NCI-H2171 treated with DMSO at 0.1 percent for 48 hours (cell line): ENCODE measurements around the gene CALML3.

Experiments
- DNase-seq: peaks from one replicate; lab custom pipeline; 2025; lab: John Stamatoyannopoulos, UW

Gene CALML3

DNA sequence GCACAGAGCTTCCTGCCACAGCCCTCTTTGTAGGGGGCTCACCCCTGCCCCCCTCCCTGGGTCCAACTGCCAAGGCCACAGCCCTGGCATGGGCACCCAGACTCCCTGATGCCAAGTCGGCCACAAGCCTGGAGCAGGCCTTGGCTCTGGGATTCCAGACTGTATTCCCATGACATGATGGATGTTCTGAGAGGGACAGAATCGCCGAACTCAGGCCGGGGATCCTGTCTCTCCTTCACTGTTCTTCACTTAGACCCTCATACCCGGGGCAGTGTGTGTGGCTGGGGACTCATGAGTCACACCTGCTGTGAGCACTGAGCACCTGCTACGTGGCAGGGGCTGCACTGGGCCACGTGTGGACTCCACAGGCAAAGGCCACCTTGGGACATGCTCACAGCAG is 33.3 kb upstream of the CALML3 start:
- no peak for DNase-seq

- DNase-seq, result no peak
Measured at GRCh38 chr10:5492322-5492855, 32.4 kb upstream of the CALML3 start.

- no peak for DNase-seq
Measured at GRCh38 chr10:5492929-5493576, 31.7 kb upstream of the CALML3 start.

DNA sequence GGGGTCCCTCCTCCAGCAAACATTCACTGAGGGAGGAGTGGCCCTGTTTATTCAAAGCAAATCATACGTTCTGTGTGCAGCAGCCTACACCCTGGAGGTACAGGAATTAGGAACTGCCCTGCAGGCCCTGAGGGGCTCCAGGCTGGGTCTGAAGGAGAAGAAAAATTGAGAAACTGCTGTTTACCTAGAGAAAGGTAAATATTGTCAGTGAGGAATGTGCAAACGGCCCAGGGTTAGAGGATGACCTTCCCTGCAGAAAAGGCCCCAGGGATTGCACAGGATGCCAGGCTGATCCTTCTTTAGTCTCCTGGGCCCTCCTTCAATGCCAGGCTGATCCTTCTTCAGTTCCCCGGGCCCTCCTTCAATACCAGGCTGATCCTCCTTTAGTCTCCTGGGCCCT is 31.1 kb upstream of the CALML3 start:
- no peak for DNase-seq

- DNase-seq, result no peak
Measured at GRCh38 chr10:5494611-5495010, 30.1 kb upstream of the CALML3 start.

DNA sequence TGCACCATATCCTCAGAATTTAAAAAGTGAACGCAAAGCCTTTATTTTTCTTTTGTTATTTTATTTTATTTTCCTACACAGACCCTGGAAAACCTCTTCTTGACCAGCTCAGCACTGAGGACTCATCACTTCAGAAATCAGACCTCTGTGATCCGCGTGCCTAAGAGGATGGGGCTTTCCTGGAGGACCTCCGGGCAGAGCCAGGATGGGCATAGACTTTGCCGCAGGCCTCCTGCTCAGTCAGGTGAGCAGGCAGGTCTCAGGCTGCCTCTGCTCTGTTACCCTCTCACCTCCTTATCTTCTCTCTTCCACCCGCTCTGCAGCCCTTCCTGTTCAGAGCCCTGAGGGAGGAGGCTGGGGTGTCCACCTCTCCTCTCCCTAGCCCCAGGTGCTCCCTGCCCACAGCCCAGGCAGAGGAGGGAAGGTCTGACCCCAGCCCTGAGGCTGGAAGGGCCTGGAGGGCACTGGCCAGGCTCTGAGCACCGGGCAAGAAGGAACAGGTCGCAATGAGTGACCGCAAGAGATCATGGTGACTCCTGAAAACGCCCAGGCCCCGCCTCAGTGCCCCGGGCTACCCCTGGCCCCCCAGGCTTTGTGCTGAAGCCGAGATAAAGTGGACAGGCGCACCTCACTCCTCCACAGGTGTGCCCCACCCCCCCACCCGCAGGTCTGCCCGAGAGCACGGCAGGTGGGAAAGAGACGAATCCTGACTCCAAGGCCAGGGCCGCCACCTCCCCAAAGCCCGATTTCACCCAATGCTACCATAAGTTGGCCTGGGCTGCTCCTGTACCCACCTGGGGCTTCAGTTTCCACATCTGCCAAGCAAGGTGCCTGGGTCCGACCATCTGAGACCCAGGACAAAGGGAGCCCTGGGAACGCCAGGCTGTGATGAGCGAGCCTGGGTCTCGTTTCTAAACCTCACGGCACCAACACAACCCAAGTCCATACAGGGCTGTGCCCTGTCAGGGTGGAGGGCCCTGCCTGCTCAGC is 28.2 kb upstream of the CALML3 start:
- no peak for DNase-seq

DNA sequence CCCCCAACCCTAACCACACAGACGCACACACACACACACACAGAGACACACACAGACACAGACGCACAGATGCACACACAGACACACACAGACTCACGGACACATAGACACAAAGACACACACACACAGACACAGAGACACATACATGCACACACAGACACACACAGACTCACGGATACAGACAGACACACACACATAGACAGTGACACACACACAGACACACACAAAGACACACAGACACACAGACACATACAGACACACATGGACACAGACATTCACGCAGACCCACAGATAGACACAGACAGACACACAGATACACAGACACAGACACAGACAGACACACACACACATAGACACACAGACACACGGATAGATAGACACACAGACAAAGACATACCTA is 27.5 kb upstream of the CALML3 start:
- DNase-seq, result no peak

- DNase-seq, result no peak
Measured at GRCh38 chr10:5497948-5498730, 26.6 kb upstream of the CALML3 start.

GRCh38 chr10:5498791-5499492 is 25.8 kb upstream of the CALML3 start:
- DNase-seq, result no peak

DNA sequence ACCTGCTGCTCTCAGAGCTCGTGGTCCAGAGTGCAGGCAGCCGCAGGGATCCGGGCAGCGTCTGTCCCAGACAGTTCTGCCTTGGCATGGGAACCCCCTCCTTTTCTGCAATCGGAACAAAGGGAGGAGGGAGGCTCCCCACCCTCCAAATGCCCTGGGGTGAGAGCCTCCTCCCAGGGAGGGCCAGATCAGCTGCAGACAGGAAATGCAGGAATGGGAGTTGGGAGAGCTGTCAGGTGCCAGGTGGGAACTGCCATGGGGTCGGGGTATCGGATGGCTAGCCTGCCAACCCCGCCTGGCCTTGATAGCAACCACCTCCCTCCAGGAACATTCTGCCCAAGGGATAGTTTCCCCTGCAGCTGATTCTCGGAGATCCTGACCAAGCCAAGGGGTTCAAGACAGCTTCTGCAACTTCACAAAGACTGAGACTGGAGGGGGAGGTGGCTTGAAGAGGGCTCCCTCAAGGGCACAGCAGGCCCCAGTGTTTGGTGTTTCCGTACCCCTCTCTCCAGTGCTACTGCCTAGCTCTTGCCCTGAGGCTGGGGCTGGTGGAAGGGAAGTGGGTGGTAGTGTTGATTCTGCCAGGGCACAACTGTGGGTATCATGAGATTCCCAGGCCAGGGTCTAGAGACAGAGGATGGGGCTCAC is 25.1 kb upstream of the CALML3 start, which contains the start of gene CALML5:
Gene CALML5 (minus strand): TSS at position 78 of the 648 bp plus-strand sequence. CDS start 132 bp downstream, outside the sequence.
- DNase-seq, result no peak

DNA sequence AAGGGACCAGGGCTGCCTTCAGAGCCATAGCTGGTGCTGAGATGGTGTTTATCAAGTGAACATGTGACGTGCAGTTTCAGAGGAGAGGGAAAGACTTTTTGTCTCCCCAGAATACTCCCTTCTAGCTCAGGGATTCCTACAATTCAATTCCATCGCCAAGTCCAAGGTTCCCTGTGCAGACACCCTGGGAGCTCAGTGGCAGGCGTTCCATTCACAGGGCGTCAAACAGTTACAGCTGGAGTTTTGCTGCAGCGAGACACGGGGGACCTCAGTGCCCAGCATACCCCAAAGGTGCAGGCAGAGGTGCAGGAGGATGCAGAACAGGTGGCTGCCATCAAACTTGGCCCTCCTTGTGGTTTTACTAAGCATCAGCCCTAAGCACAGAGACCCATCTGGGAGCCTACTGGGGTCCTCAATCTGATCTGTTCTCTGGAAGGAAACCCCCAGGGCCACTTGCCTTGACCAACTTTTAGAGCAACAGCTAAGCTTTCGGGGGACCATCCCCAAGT is 24.5 kb upstream of the CALML3 start:
- DNase-seq, result no peak

GRCh38 chr10:5500910-5501309 is 23.9 kb upstream of the CALML3 start:
- DNase-seq, result no peak

- no peak for DNase-seq
Measured at GRCh38 chr10:5502061-5502521, 22.7 kb upstream of the CALML3 start.

GRCh38 chr10:5502571-5503476 is 21.9 kb upstream of the CALML3 start:
- DNase-seq, result no peak

- no peak for DNase-seq
Measured at GRCh38 chr10:5503477-5503835, 21.3 kb upstream of the CALML3 start.

- no peak for DNase-seq
Measured at GRCh38 chr10:5504146-5505072, 20.4 kb upstream of the CALML3 start.

DNA sequence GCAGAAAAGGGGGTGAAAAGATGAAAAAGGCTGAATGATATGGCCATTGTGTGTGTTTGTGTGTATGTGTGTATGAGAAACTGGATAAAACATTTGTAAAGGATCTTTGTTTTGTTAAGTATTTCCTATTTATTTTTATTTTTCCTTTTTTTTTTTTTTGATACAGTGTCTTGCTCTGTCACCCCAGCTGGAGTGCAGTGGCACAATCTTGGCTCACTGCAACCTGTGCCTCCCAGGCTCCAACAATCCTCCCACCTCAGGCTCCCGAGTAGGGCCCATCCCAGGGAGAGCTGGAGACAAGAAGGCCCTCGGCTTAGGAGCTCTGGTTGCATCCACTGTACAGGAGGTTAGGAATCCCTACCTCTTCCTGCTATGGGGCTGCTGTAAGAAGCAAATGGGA is 18.5 kb upstream of the CALML3 start:
- no peak for DNase-seq
